HepG2 (cell line): ENCODE measurements around the gene CGB8. TPM values are rescaled to one million over a fixed set of nuclear protein-coding genes. Genes with fewer than 3 reads are reported as not detected.

ENCODE experiments used
- ATAC-seq: fragments of 200-7000 bp; cut with Tn5 transposase; 3 replicates; pipeline ENCODE4 v1.9.1; 2020; ENCODE audit warnings: mild to moderate bottlenecking, moderate library complexity
- BruUV-seq: library from RNA; stranded (reverse); fragments of 400-500 nt; replicated peaks from 2 replicates; lab custom pipeline; 2021; lab: Mats Ljungman, UMichigan
- CTCF ChIA-PET: fragments of 300-600 bp; formaldehyde crosslinking; extraction: SDS; loops from one replicate; lab custom pipeline; 2021; ENCODE audit warnings: low total read pairs, inconsistent platforms, low intra/inter-chr PET ratio; lab: Yijun Ruan, JAX
- POLR2A ChIA-PET: fragments of 350-600 bp; sonication (Branson Sonifier 250); formaldehyde crosslinking; loops from one replicate; lab custom pipeline; 2020; ENCODE audit warnings: antibody characterized with exemption, inconsistent platforms; lab: Yijun Ruan, JAX
- DNase-seq: peaks from one replicate; pipeline ENCODE4 v3.0.0-alpha.2; 2015; ENCODE audit warnings: low spot score
- FAIRE-seq: peaks from 3 replicates; lab custom pipeline; 2011; peaks lifted over from hg19 to GRCh38; lab: Jason Lieb, UNC
- H2AFZ ChIP-seq: one replicate; pipeline ENCODE4 v1.6.1; 2011; ENCODE audit warnings: low read length, inconsistent platforms
- H3K27ac ChIP-seq: fragments of 300-600 bp; 3 replicates; pipeline ENCODE4 v1.8.0; 2011; ENCODE audit warnings: mixed run types, mild to moderate bottlenecking, mixed read lengths, low read length, inconsistent platforms; ENCODE audit not compliant: insufficient read depth; ENCODE audit errors: extremely low read length
- H3K27me3 ChIP-seq, 2 experiments: fragments of 200-600 bp in 1 of 2; 2 replicates in 1 of 2; 3 replicates in 1 of 2; pipeline versions ENCODE4 v1.6.0 to v1.8.0; 2011; ENCODE audit warnings: low read length in 2 of 2, mild to moderate bottlenecking in 2 of 2, moderate library complexity in 2 of 2, inconsistent platforms in 1 of 2; ENCODE audit not compliant: insufficient read depth in 2 of 2, control insufficient read depth in 1 of 2
- H3K36me3 ChIP-seq, 2 experiments: fragments of 200-600 bp in 1 of 2; replicated peaks in 1 of 2; 2 replicates in 1 of 2; 3 replicates in 1 of 2; pipeline versions ENCODE4 v1.5.1 to v1.8.0; 2011; ENCODE audit warnings: low read length in 2 of 2, inconsistent platforms in 1 of 2; ENCODE audit not compliant: insufficient read depth in 2 of 2, control insufficient read depth in 1 of 2
- H3K4me1 ChIP-seq: 2 replicates; pipeline ENCODE4 v1.5.1; 2012; ENCODE audit warnings: low read length, inconsistent platforms; ENCODE audit not compliant: insufficient read depth
- H3K4me2 ChIP-seq: 2 replicates; pipeline ENCODE4 v1.6.0; 2011; ENCODE audit warnings: low read depth, low read length, inconsistent platforms
- H3K4me3 ChIP-seq, 3 experiments: fragments of 200-600 bp in 1 of 3; sonication (generic), shearing (Covaris generic) in 1 of 3; replicated peaks in 1 of 3; 2 replicates each; pipeline ENCODE4 v1.5.1; 2011 to 2016; ENCODE audit warnings: low read length in 3 of 3, inconsistent platforms in 2 of 3, low read depth in 2 of 3, mild to moderate bottlenecking in 2 of 3, control low read depth in 1 of 3, mixed read lengths in 1 of 3; ENCODE audit not compliant: insufficient read depth in 1 of 3
- H3K79me2 ChIP-seq: one replicate; pipeline ENCODE4 v1.6.1; 2011; ENCODE audit warnings: low read length, inconsistent platforms; ENCODE audit not compliant: insufficient read depth
- H3K9ac ChIP-seq: 2 replicates; pipeline ENCODE4 v1.6.0; 2011; ENCODE audit warnings: mild to moderate bottlenecking, low read depth, low read length, inconsistent platforms; ENCODE audit not compliant: insufficient read depth
- H3K9me3 ChIP-seq: 2 replicates; pipeline ENCODE4 v1.5.1; 2012; ENCODE audit warnings: mild to moderate bottlenecking, low read length
- H4K20me1 ChIP-seq: 2 replicates; pipeline ENCODE4 v1.6.0; 2011; ENCODE audit warnings: inconsistent platforms, mild to moderate bottlenecking, low read length, moderate library complexity; ENCODE audit not compliant: insufficient read depth
- ETV5 ChIP-seq: IDR thresholded peaks from 2 replicates; pipeline ENCODE4 v1.6.1; 2018; ENCODE audit warnings: missing biosample characterization, missing genetic modification reagents, inconsistent platforms, borderline replicate concordance
- GABPA ChIP-seq, 2 experiments: IDR thresholded peaks; 2 replicates each; pipeline ENCODE4 v1.6.1; 2011 to 2016; ENCODE audit warnings: low read depth in 2 of 2, low read length in 1 of 2, missing biosample characterization in 1 of 2, missing genetic modification characterization in 1 of 2
- HNRNPH1 ChIP-seq: fragments of 200-400 bp; formaldehyde crosslinking; optimal IDR thresholded peaks from 2 replicates; pipeline ENCODE3; 2017; ENCODE audit warnings: mild to moderate bottlenecking, low read depth, low read length
- IKZF1 ChIP-seq: fragments of 450-650 bp; IDR thresholded peaks from 2 replicates; pipeline ENCODE4 v1.7.1; 2016
- ZBTB8A ChIP-seq: sonication (generic); formaldehyde crosslinking; IDR thresholded peaks from 2 replicates; pipeline ENCODE4 v1.4.0; 2020; ENCODE audit warnings: mild to moderate bottlenecking, low read depth, missing genetic modification reagents, borderline replicate concordance
- ZFP90 ChIP-seq: sonication (generic); formaldehyde crosslinking; IDR thresholded peaks from 2 replicates; pipeline ENCODE4 v1.8.0; 2022; ENCODE audit warnings: missing genetic modification reagents, mild to moderate bottlenecking, inconsistent platforms, borderline replicate concordance
- ZNF367 ChIP-seq: sonication (generic); formaldehyde crosslinking; IDR thresholded peaks from 2 replicates; pipeline ENCODE4 v1.4.0; 2020; ENCODE audit warnings: missing genetic modification reagents, borderline replicate concordance
- ZNF44 ChIP-seq: sonication (generic); formaldehyde crosslinking; IDR thresholded peaks from 2 replicates; pipeline ENCODE4 v1.5.1; 2020; ENCODE audit warnings: mild to moderate bottlenecking, missing genetic modification reagents
- ZNF530 ChIP-seq: sonication (generic); formaldehyde crosslinking; IDR thresholded peaks from 2 replicates; pipeline ENCODE4 v1.5.0; 2020; ENCODE audit warnings: low read depth, mild to moderate bottlenecking, missing genetic modification reagents
- ZNF556 ChIP-seq: sonication (generic); formaldehyde crosslinking; IDR thresholded peaks from 2 replicates; pipeline ENCODE4 v1.4.0; 2020; ENCODE audit warnings: mild to moderate bottlenecking, missing genetic modification reagents, borderline replicate concordance
- ZNF761 ChIP-seq: sonication (generic); formaldehyde crosslinking; conservative IDR thresholded peaks from 2 replicates; pipeline ENCODE4 v1.4.0; 2020; ENCODE audit warnings: mild to moderate bottlenecking, missing genetic modification reagents
- ZNF878 ChIP-seq: sonication (generic); formaldehyde crosslinking; IDR thresholded peaks from 2 replicates; pipeline ENCODE4 v1.8.1; 2023; ENCODE audit warnings: mild to moderate bottlenecking, missing genetic modification reagents, moderate library complexity
- WGBS: methylation state at CpG from one replicate; pipeline ENCODE4 v1.1.6; 2017; ENCODE audit warnings: low lambda C conversion rate; 5-methylcytosine and 5-hydroxymethylcytosine counted together
- in situ Hi-C: cut with HindIII; loops from 2 replicates; pipeline ENCODE4 v1.10.0; 2017; ENCODE audit warnings: low pct_unique_long_range_greater_than_20kb; ENCODE audit not compliant: extremely low pct_ligation_motif_present
- intact Hi-C: fragments of 100-400 bp; cut with micrococcal nuclease; formaldehyde crosslinking; loops from one replicate; pipeline ENCODE4 v1.10.0; 2022; ENCODE audit not compliant: unreplicated experiment
- polyA plus RNA-seq, 8 experiments: library from polyadenylated mRNA; depleted of rRNA in 3 of 8; stranded (reverse) in 7 of 8; unstranded in 1 of 8; fragments of >200 nt; fragmentation: Illumina TruSeq in 4 of 8; extraction: Trizol in 4 of 8; gene quantifications; 2 replicates each; pipeline versions ENCODE4 v1.2.1 to v1.2.3, GENCODE V29; 2011 to 2016; ENCODE audit warnings: low read depth in 4 of 8, missing spikeins in 1 of 8, mixed read lengths in 1 of 8; ENCODE audit not compliant: insufficient read depth in 1 of 8
- total RNA-seq, 5 experiments: library from RNA; depleted of rRNA; stranded (reverse); fragments of >200 nt; fragmentation: Illumina TruSeq; extraction: Trizol; gene quantifications; 2 replicates each; pipeline ENCODE4 v1.2.3, GENCODE V29; 2016; ENCODE audit warnings: low read depth in 1 of 5
- TF ChIP-seq, protein P1 (sequence below): IDR thresholded peaks from 2 replicates; pipeline ENCODE4 v1.6.1; 2012; ENCODE audit warnings: low read depth, low read length, improper control_type of control experiment
- TF ChIP-seq, protein P2 (sequence below): sonication (generic); formaldehyde crosslinking; IDR thresholded peaks from 2 replicates; pipeline ENCODE4 v1.5.0; 2020; ENCODE audit warnings: missing genetic modification reagents
- TF ChIP-seq, protein P3 (sequence below): sonication (generic); formaldehyde crosslinking; IDR thresholded peaks from 2 replicates; pipeline ENCODE4 v1.4.0; 2020; ENCODE audit warnings: missing genetic modification reagents
- TF ChIP-seq, protein P4 (sequence below): fragments of 450-650 bp; IDR thresholded peaks from 2 replicates; pipeline ENCODE4 v1.6.1; 2017

Gene CGB8
- total and polyA plus RNA-seq, 2 of the 13 experiments (the other 11 are each of a cell fraction or from before 2014, with no cell fraction given) = not detected

DNA sequence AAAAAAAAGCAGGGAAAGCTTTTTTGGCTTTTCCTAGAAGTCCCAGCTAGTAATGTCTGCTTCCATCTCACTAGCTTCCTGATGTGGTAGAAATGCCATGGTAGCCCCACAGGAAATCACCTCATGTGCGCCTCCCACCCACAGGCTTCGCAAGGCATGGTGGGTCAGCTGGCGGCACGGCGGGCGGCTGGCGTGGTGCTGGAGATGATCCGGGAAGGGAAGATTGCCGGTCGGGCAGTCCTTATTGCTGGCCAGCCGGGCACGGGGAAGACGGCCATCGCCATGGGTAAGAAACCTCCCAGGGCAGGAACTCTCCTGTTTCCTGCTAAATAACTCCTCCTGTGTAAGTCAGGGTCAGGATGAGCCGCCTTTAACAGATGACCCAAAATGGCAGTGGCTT, 44.8 kb downstream of the CGB8 start (continued):
- TF ChIP-seq, protein P1, sequence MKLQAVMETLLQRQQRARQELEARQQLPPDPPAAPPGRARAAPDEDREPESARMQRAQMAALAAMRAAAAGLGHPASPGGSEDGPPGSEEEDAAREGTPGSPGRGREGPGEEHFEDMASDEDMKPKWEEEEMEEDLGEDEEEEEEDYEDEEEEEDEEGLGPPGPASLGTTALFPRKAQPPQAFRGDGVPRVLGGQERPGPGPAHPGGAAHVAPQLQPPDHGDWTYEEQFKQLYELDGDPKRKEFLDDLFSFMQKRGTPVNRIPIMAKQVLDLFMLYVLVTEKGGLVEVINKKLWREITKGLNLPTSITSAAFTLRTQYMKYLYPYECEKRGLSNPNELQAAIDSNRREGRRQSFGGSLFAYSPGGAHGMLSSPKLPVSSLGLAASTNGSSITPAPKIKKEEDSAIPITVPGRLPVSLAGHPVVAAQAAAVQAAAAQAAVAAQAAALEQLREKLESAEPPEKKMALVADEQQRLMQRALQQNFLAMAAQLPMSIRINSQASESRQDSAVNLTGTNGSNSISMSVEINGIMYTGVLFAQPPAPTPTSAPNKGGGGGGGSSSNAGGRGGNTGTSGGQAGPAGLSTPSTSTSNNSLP = no peak
- no peak for TF ChIP-seq ZNF556 (CRISPR knock-in tag)
- no peak for TF ChIP-seq ZNF44
- no peak for TF ChIP-seq IKZF1
- TF ChIP-seq, protein P2, sequence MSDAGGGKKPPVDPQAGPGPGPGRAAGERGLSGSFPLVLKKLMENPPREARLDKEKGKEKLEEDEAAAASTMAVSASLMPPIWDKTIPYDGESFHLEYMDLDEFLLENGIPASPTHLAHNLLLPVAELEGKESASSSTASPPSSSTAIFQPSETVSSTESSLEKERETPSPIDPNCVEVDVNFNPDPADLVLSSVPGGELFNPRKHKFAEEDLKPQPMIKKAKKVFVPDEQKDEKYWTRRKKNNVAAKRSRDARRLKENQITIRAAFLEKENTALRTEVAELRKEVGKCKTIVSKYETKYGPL (CRISPR knock-in tag) = no peak

DNA sequence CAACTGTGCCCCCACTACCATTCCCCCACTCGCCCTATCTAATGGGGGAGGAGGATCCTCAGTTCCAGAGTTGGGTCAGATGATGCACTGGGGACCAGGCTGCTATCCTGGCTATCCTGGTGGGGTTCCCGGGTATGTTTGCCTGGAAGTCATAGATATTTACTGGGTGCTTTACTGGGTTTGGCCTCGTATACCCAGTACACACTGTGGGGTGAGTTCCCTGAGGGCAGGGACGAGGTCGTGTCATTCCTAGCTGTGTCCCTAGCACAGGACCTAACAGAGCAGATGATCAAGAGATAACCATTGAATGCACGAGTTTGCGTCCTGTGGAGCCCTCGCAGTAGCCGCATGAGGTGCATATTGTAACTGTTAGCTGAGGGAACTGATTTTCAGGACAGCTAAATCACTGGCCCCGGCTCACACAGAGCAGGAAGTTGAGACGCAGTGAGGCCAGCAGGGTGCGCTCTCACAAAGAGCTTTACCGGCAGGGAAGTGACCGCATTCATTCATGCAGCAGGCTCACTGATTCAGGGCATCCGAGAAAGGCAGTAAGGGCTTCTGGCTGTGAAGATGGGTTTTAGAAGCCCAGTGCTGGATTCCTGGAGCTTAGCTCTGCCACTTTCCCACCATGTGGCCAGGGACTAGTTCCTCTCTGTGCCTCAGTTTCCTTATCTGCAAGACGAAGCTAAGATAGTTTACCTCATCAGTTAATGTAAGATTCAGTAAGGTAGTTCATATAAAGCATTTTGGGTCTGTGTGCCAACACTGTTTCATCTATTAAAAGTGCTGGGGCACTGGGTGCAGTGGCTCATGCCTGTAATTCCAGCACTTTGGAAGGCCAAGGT, 49.2 kb downstream of the CGB8 start:
- BruUV-seq = no TSS peak
- Histone ChIP-seq H3K36me3 (peaks cover 12 to 28% of the 10 kb centered on the region in 2 experiments; a peak in 4 of 5 replicates), H4K20me1 (no peaks in the 10 kb centered on the region), H3K9ac (no peak overlapping the region), H3K4me1 (peaks cover 16% of the 10 kb centered on the region), H3K27me3 (no peaks in the 10 kb centered on the region), H3K4me2 (no peak overlapping the region), H2AFZ (no peak overlapping the region), H3K79me2 (peaks cover 22% of the 10 kb centered on the region), H3K4me3 (no peak overlapping the region), H3K27ac (no peak overlapping the region), H3K9me3 (no peaks in the 10 kb centered on the region)
- ChIA-PET POLR2A (no interaction called here), CTCF (no interaction called here)
- FAIRE-seq = no peak
- peak; percentile 75 for ATAC-seq
- intact Hi-C loops = no loop called here
- in situ Hi-C loops = no loop called here
- WGBS = 78% methylated on average over 11 of the region's 16 CpGs
- DNase-seq = no peak
- TF ChIP-seq ZFP90 (CRISPR knock-in tag) = no peak
- TF ChIP-seq ZNF761 (CRISPR knock-in tag) = no peak
- no peak for TF ChIP-seq HNRNPH1
- TF ChIP-seq ZNF530 (CRISPR knock-in tag) = no peak
- no peak for TF ChIP-seq GABPA (IDR thresholded peaks at IDR 0.05; ENCODE audit: low read depth, low read length)
- TF ChIP-seq GABPA (CRISPR knock-in tag; IDR thresholded peaks at IDR 0.05; ENCODE audit: low read depth) = peak; percentile 37; the same call in 1 of the 2 replicates
- no peak for TF ChIP-seq ZBTB8A (CRISPR knock-in tag)
- no peak for TF ChIP-seq ZNF367 (CRISPR knock-in tag)
- TF ChIP-seq, protein P3, sequence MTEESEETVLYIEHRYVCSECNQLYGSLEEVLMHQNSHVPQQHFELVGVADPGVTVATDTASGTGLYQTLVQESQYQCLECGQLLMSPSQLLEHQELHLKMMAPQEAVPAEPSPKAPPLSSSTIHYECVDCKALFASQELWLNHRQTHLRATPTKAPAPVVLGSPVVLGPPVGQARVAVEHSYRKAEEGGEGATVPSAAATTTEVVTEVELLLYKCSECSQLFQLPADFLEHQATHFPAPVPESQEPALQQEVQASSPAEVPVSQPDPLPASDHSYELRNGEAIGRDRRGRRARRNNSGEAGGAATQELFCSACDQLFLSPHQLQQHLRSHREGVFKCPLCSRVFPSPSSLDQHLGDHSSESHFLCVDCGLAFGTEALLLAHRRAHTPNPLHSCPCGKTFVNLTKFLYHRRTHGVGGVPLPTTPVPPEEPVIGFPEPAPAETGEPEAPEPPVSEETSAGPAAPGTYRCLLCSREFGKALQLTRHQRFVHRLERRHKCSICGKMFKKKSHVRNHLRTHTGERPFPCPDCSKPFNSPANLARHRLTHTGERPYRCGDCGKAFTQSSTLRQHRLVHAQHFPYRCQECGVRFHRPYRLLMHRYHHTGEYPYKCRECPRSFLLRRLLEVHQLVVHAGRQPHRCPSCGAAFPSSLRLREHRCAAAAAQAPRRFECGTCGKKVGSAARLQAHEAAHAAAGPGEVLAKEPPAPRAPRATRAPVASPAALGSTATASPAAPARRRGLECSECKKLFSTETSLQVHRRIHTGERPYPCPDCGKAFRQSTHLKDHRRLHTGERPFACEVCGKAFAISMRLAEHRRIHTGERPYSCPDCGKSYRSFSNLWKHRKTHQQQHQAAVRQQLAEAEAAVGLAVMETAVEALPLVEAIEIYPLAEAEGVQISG (CRISPR knock-in tag) = 0 out of 2 replicates have a peak, but pooled peaks have one; percentile 43
- peak; percentile 46; the same call in 1 of the 2 replicates for TF ChIP-seq ETV5
- no peak for TF ChIP-seq ZNF878
- TF ChIP-seq, protein P4, sequence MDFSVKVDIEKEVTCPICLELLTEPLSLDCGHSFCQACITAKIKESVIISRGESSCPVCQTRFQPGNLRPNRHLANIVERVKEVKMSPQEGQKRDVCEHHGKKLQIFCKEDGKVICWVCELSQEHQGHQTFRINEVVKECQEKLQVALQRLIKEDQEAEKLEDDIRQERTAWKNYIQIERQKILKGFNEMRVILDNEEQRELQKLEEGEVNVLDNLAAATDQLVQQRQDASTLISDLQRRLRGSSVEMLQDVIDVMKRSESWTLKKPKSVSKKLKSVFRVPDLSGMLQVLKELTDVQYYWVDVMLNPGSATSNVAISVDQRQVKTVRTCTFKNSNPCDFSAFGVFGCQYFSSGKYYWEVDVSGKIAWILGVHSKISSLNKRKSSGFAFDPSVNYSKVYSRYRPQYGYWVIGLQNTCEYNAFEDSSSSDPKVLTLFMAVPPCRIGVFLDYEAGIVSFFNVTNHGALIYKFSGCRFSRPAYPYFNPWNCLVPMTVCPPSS = no peak
